Inflammatory macrophage (primary cell): Measurements from ENCODE around the gene DIP2B.
A peak's percentile ranks its signal among the peaks of the same experiment; 100 is the strongest.
"Not testable (repeated sequence)": the region's sequence is repeated elsewhere in the genome, so short reads cannot be mapped to it uniquely, and the experiment has no call there.

Experiments
- DNase-seq, 2 donors: peaks; one replicate each; pipeline ENCODE4 v3.0.0-alpha.2; 2020 to 2022

DIP2B gene

GRCh38 chr12:50550530-50551223, 45.9 kb downstream of the DIP2B start:
- peak; percentile 30 to 68 for DNase-seq

- no peak for DNase-seq
Observed at GRCh38 chr12:50551866-50552265, 47.1 kb downstream of the DIP2B start.

- DNase-seq = no peak
Observed at GRCh38 chr12:50554651-50555050, 49.9 kb downstream of the DIP2B start.

- no peak for DNase-seq
Observed at GRCh38 chr12:50555471-50555885, 50.7 kb downstream of the DIP2B start.

- no peak for DNase-seq
Observed at GRCh38 chr12:50556273-50556672, 51.5 kb downstream of the DIP2B start.

- not testable (repeated sequence) for DNase-seq
Observed at GRCh38 chr12:50556796-50557195, 52.0 kb downstream of the DIP2B start.

GRCh38 chr12:50557421-50557820, 52.6 kb downstream of the DIP2B start:
- no peak for DNase-seq

- no peak for DNase-seq
Observed at GRCh38 chr12:50558970-50559369, 54.2 kb downstream of the DIP2B start.

GRCh38 chr12:50562520-50563433, 58.0 kb downstream of the DIP2B start:
- DNase-seq = peak in 1 of 2 donors; percentile 35

GRCh38 chr12:50563434-50563787, 58.6 kb downstream of the DIP2B start:
- DNase-seq = no peak

- DNase-seq = peak in 1 of 2 donors; percentile 33
Observed at GRCh38 chr12:50564237-50564947, 59.6 kb downstream of the DIP2B start.

- DNase-seq = no peak
Observed at GRCh38 chr12:50564948-50565297, 60.1 kb downstream of the DIP2B start.

GRCh38 chr12:50566066-50566465, 61.3 kb downstream of the DIP2B start:
- DNase-seq = no peak

- DNase-seq = no peak
Observed at GRCh38 chr12:50567926-50568325, 63.1 kb downstream of the DIP2B start.

GRCh38 chr12:50568338-50569091, 63.7 kb downstream of the DIP2B start:
- no peak for DNase-seq

GRCh38 chr12:50569321-50569720, 64.5 kb downstream of the DIP2B start:
- no peak for DNase-seq

GRCh38 chr12:50569876-50570275, 65.1 kb downstream of the DIP2B start:
- peak; percentile 43 to 53 for DNase-seq

GRCh38 chr12:50571786-50572185, 67.0 kb downstream of the DIP2B start:
- DNase-seq = no peak

GRCh38 chr12:50572287-50572686, 67.5 kb downstream of the DIP2B start:
- DNase-seq = peak; percentile 85 to 99

GRCh38 chr12:50572760-50573159, 68.0 kb downstream of the DIP2B start:
- no peak for DNase-seq

- DNase-seq = no peak
Observed at GRCh38 chr12:50573271-50573670, 68.5 kb downstream of the DIP2B start.

- DNase-seq = peak in 1 of 2 donors; percentile 25
Observed at GRCh38 chr12:50574601-50575348, 70.0 kb downstream of the DIP2B start.
